Endothelial cell (in vitro differentiated cells): Measurements from ENCODE around the gene EPS8L2. TPM values are rescaled to one million over a fixed set of nuclear protein-coding genes. Genes with fewer than 3 reads are reported as not detected.

ENCODE experiments used
- DNase-seq: peaks from one replicate; pipeline ENCODE4 v3.0.0; 2021; ENCODE audit warnings: low spot score
- H3K27ac Mint-ChIP-seq: one replicate; pipeline ENCODE4 v1.8.0; 2021; ENCODE audit warnings: mixed read lengths, inconsistent platforms; ENCODE audit not compliant: unreplicated experiment
- H3K27me3 Mint-ChIP-seq: one replicate; pipeline ENCODE4 v1.8.0; 2021; ENCODE audit warnings: mild to moderate bottlenecking, moderate library complexity, mixed read lengths, inconsistent platforms; ENCODE audit not compliant: unreplicated experiment
- H3K36me3 Mint-ChIP-seq: one replicate; pipeline ENCODE4 v1.8.0; 2021; ENCODE audit warnings: mild to moderate bottlenecking, low read depth, mixed read lengths, inconsistent platforms; ENCODE audit not compliant: unreplicated experiment
- H3K4me1 Mint-ChIP-seq: one replicate; pipeline ENCODE4 v1.8.0; 2021; ENCODE audit warnings: mild to moderate bottlenecking, mixed read lengths, inconsistent platforms; ENCODE audit not compliant: unreplicated experiment
- H3K4me3 Mint-ChIP-seq: one replicate; pipeline ENCODE4 v1.8.0; 2021; ENCODE audit warnings: mild to moderate bottlenecking, mixed read lengths, inconsistent platforms; ENCODE audit not compliant: unreplicated experiment
- H3K9me3 Mint-ChIP-seq: one replicate; pipeline ENCODE4 v1.8.0; 2021; ENCODE audit warnings: mixed read lengths, inconsistent platforms; ENCODE audit not compliant: unreplicated experiment
- total RNA-seq: library from RNA; stranded (reverse); fragmentation: NEBNext Ultra II Directional; extraction: Animal tissue kit (Norgen Biotek cat#: 25700); gene quantifications from one replicate; pipeline ENCODE4 v1.2.1, GENCODE V29; 2021; ENCODE audit not compliant: unreplicated experiment
- TF ChIP-seq, protein P1 (sequence below): fragments of 200-600 bp; sonication (generic); IDR thresholded peaks from one replicate; pipeline ENCODE4 v1.5.0; 2021; ENCODE audit warnings: antibody characterized with exemption; ENCODE audit not compliant: unreplicated experiment

EPS8L2 gene
- total RNA-seq, 1 donor from 2014 or later = 8.0 TPM

DNA sequence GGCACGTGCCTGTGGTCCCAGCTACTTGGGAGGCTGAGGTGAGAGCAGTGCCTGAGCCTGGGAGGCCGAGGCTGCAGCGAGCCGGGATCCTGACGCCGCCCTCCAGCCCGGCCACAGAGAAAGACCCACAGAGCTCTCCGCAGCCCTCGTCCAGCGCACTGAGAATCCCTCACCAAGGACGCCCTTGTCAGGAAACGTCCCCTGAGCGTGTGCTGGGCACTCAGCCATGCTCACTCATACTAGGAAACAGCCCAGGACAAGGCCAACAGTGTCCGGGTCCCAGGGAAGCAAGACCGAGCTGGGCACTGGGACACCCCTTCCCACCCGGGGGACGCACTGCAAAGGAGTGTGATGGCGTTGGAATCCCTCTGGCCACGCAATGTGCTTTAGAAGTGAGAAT, 25.6 kb upstream of the EPS8L2 start:
- no peak overlapping the region for H3K27ac Mint-ChIP-seq
- no peak for DNase-seq
- peak overlapping the region; percentile 18 for H3K4me3 Mint-ChIP-seq
- no peaks in the 10 kb centered on the region for H3K9me3 Mint-ChIP-seq
- H3K27me3 Mint-ChIP-seq = peaks cover 3% of the 10 kb centered on the region
- H3K4me1 Mint-ChIP-seq = peaks cover 7% of the 10 kb centered on the region
- H3K36me3 Mint-ChIP-seq = peaks cover 44% of the 10 kb centered on the region
- TF ChIP-seq, protein P1, sequence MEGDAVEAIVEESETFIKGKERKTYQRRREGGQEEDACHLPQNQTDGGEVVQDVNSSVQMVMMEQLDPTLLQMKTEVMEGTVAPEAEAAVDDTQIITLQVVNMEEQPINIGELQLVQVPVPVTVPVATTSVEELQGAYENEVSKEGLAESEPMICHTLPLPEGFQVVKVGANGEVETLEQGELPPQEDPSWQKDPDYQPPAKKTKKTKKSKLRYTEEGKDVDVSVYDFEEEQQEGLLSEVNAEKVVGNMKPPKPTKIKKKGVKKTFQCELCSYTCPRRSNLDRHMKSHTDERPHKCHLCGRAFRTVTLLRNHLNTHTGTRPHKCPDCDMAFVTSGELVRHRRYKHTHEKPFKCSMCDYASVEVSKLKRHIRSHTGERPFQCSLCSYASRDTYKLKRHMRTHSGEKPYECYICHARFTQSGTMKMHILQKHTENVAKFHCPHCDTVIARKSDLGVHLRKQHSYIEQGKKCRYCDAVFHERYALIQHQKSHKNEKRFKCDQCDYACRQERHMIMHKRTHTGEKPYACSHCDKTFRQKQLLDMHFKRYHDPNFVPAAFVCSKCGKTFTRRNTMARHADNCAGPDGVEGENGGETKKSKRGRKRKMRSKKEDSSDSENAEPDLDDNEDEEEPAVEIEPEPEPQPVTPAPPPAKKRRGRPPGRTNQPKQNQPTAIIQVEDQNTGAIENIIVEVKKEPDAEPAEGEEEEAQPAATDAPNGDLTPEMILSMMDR = no peak

DNA sequence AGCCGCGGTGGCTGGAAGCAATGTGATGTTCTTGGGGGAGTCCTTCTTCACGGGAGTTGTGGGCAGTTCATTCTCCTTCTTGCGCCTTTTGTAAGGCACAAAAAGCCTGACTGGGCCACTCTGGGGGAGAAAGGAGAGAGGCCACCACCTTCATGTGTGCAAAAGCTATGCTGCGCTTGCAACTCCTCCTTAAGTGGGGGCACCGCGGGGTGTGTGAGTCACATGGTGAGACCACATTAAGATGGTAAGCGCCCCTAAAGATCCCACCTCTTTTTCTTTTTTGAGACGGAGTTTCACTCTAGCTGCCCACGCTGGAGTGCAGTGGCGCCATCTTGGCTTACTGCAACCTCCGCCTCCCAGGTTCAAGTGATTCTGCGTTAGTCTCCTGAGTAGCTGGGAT, 25.1 kb upstream of the EPS8L2 start:
- peaks cover 7% of the 10 kb centered on the region for H3K4me1 Mint-ChIP-seq
- H3K27ac Mint-ChIP-seq = no peak overlapping the region
- no peaks in the 10 kb centered on the region for H3K9me3 Mint-ChIP-seq
- peaks cover 3% of the 10 kb centered on the region for H3K27me3 Mint-ChIP-seq
- TF ChIP-seq, protein P1 = no peak
- no peak for DNase-seq
- H3K36me3 Mint-ChIP-seq = peaks cover 44% of the 10 kb centered on the region
- H3K4me3 Mint-ChIP-seq = peak overlapping the region; percentile 18

GRCh38 chr11:686451-687243, 19.4 kb upstream of the EPS8L2 start:
- TF ChIP-seq, protein P1 = no peak
- H3K27me3 Mint-ChIP-seq = peaks cover 7% of the 10 kb centered on the region
- H3K27ac Mint-ChIP-seq = no peak overlapping the region
- H3K9me3 Mint-ChIP-seq = no peaks in the 10 kb centered on the region
- H3K36me3 Mint-ChIP-seq = peaks cover 46% of the 10 kb centered on the region
- peaks cover 27% of the 10 kb centered on the region for H3K4me1 Mint-ChIP-seq
- DNase-seq = no peak
- no peak overlapping the region for H3K4me3 Mint-ChIP-seq

DNA sequence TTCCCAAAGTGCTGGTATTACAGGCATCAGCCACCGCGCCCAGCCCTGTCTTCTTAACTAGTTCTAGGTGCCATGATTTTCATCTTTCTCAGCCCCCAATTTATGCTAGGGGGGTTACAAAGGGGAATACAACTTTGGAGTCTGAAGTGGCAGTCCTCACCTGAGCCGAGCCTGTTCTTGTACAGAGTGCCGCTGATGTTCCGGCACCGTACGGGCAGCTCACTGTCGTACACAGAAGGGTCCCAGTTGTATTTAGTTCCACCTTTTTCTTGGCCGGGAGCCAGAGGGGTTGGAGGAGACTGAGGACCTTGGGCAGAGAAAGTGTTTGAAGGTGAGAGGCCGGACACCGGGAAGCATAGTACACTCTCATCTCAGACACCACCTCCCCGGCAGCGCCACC, 18.3 kb upstream of the EPS8L2 start:
- no peak for DNase-seq
- peaks cover 45% of the 10 kb centered on the region for H3K36me3 Mint-ChIP-seq
- peaks cover 30% of the 10 kb centered on the region for H3K4me1 Mint-ChIP-seq
- no peak overlapping the region for H3K27ac Mint-ChIP-seq
- H3K9me3 Mint-ChIP-seq = no peaks in the 10 kb centered on the region
- H3K4me3 Mint-ChIP-seq = no peak overlapping the region
- peaks cover 8% of the 10 kb centered on the region for H3K27me3 Mint-ChIP-seq
- TF ChIP-seq, protein P1 = no peak

DNA sequence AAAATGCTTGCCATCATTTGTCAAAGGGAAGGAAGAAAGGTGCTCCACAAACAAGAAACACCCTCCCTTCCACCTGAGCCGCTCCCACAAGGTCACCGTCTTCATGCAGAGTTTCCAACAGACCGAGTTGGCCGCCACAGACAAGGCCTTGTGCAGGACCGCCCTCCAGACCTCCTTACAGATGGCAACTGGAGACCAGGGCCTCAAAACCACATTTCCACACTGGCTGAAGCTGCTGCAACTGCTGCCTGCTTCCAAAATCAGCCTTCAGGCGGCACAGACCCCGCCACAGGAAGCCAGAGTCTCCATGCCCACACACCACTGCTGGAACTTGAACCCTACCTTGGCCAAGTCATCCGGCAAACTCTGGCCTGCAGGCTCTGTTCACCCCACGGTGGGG, 17.4 kb upstream of the EPS8L2 start:
- TF ChIP-seq, protein P1 = no peak
- no peaks in the 10 kb centered on the region for H3K9me3 Mint-ChIP-seq
- H3K4me3 Mint-ChIP-seq = no peak overlapping the region
- H3K27me3 Mint-ChIP-seq = peaks cover 15% of the 10 kb centered on the region
- peaks cover 45% of the 10 kb centered on the region for H3K36me3 Mint-ChIP-seq
- H3K4me1 Mint-ChIP-seq = peaks cover 39% of the 10 kb centered on the region
- DNase-seq = no peak
- H3K27ac Mint-ChIP-seq = no peak overlapping the region
